Measurements from ENCODE around the gene CETP.

DNA sequence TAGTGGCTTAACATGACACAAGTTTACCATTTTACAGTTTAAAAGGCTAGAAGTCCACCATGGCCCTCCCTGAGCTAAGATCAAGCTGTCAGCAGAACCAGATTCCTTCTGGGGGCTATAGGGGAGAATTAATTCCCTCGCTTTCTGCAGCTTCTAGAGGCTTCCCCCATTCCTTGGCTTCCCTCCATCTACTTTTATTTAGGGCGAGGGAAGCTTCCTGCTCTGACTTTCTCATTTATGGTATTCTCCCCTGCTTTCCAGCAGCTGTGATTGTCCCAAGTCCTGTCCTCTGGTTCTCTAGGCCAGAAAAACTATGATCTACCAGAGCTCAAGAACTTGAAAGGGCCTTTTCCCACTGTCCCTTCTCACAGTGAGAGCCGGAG, 4.3 kb downstream of the CETP start:
- TF ChIP-seq, protein P1, sequence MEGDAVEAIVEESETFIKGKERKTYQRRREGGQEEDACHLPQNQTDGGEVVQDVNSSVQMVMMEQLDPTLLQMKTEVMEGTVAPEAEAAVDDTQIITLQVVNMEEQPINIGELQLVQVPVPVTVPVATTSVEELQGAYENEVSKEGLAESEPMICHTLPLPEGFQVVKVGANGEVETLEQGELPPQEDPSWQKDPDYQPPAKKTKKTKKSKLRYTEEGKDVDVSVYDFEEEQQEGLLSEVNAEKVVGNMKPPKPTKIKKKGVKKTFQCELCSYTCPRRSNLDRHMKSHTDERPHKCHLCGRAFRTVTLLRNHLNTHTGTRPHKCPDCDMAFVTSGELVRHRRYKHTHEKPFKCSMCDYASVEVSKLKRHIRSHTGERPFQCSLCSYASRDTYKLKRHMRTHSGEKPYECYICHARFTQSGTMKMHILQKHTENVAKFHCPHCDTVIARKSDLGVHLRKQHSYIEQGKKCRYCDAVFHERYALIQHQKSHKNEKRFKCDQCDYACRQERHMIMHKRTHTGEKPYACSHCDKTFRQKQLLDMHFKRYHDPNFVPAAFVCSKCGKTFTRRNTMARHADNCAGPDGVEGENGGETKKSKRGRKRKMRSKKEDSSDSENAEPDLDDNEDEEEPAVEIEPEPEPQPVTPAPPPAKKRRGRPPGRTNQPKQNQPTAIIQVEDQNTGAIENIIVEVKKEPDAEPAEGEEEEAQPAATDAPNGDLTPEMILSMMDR (IDR thresholded peaks at IDR 0.05) = no peak
- no peak for TF ChIP-seq POLR2A (IDR thresholded peaks at IDR 0.05)

Measured in thyroid gland (tissue), 4 donors.